Stimulated activated naive CD8-positive, alpha-beta T cell treated with anti-CD3 and anti-CD28 coated beads, Interleukin-15, amount 100 ng/mL, for 72 hours (primary cell): ENCODE data around the gene EPHB2.
A peak's percentile ranks its signal among the peaks of the same experiment; 100 is the strongest.

Source experiments
- ATAC-seq: fragments of 150-1000 bp; cut with Tn5 transposase; 2 replicates; pipeline ENCODE4 v1.10.0; 2021; ENCODE audit warnings: mild to moderate bottlenecking, moderate library complexity
- DNase-seq, 2 donors: peaks; one replicate each; pipeline ENCODE4 v3.0.0; 2021 to 2022
- H3K27ac Mint-ChIP-seq, 2 donors: one replicate each; pipeline ENCODE4 v1.8.0; 2022; ENCODE audit warnings: mild to moderate bottlenecking in 2 of 2, mixed read lengths in 2 of 2, moderate library complexity in 2 of 2
- H3K27me3 Mint-ChIP-seq: one replicate; pipeline ENCODE4 v1.8.0; 2022; ENCODE audit warnings: mixed read lengths
- H3K4me1 Mint-ChIP-seq: one replicate; pipeline ENCODE4 v1.8.0; 2022; ENCODE audit warnings: mild to moderate bottlenecking, mixed read lengths
- H3K4me3 Mint-ChIP-seq, 2 donors: one replicate each; pipeline ENCODE4 v1.8.0; 2022; ENCODE audit warnings: mild to moderate bottlenecking in 2 of 2, mixed read lengths in 2 of 2, moderate library complexity in 1 of 2
- H3K9me3 Mint-ChIP-seq, 2 donors: one replicate each; pipeline ENCODE4 v1.8.0; 2022; ENCODE audit warnings: mixed read lengths in 2 of 2

Gene EPHB2

DNA sequence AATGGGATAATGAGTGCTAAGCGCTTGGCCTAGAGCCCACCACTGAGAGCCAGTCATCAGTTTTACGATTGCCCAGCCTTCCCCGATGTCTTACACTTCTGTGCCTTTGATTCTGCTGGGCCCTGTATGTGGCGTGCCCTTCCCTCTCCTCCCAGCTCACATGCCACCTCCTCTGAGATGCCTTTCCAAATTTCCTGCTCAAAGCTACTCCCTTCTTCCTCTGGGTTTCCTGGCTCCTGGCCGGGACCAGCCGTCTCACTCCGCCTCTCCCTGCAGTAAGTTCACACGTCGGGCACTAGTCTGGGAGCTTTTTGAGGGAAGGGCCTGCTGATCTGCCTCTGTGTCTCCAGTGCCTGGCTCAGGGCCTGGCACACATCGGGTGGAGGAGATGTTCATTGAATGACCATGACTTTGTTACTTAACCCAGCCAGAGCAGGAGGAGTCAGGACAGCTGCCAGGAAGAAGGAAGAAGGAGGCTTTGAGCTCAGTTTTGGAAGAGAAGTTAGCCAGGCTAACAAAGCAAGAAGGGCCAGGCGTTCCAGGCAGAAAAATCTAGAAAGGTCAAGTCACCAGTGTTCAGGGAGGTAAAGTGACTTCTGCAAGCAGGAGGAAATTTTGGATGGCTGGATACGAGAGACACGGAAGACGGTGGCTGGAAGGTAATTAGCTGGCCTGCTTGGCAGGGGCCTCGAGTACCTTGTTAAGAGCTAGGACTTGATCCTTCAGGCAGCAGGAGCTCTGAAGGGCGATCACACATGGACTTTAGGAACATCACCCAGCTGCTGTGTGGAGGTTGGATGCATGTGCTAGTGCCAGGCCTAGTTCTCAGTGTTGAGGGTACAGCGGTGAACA, 63.6 kb downstream of the EPHB2 start:
- H3K27ac Mint-ChIP-seq = peak overlapping the region in 1 of 2 donors; percentile 44
- no peak overlapping the region for H3K4me3 Mint-ChIP-seq
- DNase-seq (no peak), ATAC-seq (no peak)
- H3K9me3 Mint-ChIP-seq = no peaks in the 10 kb centered on the region
- peaks cover 9% of the 10 kb centered on the region for H3K27me3 Mint-ChIP-seq
- H3K4me1 Mint-ChIP-seq = no peaks in the 10 kb centered on the region

- no peaks in the 10 kb centered on the region for H3K4me1 Mint-ChIP-seq
- ATAC-seq = no peak
These were observed 64.2 kb downstream of the EPHB2 start for GRCh38 chr1:22774833-22775182.

GRCh38 chr1:22775478-22775877, 64.8 kb downstream of the EPHB2 start:
- H3K9me3 Mint-ChIP-seq = no peaks in the 10 kb centered on the region
- no peak for DNase-seq
- H3K27ac Mint-ChIP-seq = no peak overlapping the region
- H3K27me3 Mint-ChIP-seq = peaks cover 20% of the 10 kb centered on the region
- H3K4me3 Mint-ChIP-seq = no peak overlapping the region
- no peak for ATAC-seq
- H3K4me1 Mint-ChIP-seq = no peaks in the 10 kb centered on the region

More at GRCh38 chr1:22774833-22775182, 64.2 kb downstream of the EPHB2 start:
- Mint-ChIP-seq H3K9me3 (no peaks in the 10 kb centered on the region), H3K27ac (no peak overlapping the region), H3K27me3 (peaks cover 13% of the 10 kb centered on the region), H3K4me3 (no peak overlapping the region)
- no peak for DNase-seq

GRCh38 chr1:22776035-22776613, 65.5 kb downstream of the EPHB2 start:
- Mint-ChIP-seq H3K4me3 (no peak overlapping the region), H3K27me3 (peaks cover 25% of the 10 kb centered on the region), H3K9me3 (no peaks in the 10 kb centered on the region), H3K27ac (no peak overlapping the region), H3K4me1 (no peaks in the 10 kb centered on the region)
- ATAC-seq (no peak), DNase-seq (no peak)

- no peaks in the 10 kb centered on the region for H3K9me3 Mint-ChIP-seq
- H3K4me3 Mint-ChIP-seq = no peak overlapping the region
- DNase-seq = no peak
- H3K27me3 Mint-ChIP-seq = peaks cover 25% of the 10 kb centered on the region
- H3K27ac Mint-ChIP-seq = no peak overlapping the region
- H3K4me1 Mint-ChIP-seq = no peaks in the 10 kb centered on the region
- no peak for ATAC-seq
These were observed 66.9 kb downstream of the EPHB2 start for GRCh38 chr1:22777388-22778057.

DNA sequence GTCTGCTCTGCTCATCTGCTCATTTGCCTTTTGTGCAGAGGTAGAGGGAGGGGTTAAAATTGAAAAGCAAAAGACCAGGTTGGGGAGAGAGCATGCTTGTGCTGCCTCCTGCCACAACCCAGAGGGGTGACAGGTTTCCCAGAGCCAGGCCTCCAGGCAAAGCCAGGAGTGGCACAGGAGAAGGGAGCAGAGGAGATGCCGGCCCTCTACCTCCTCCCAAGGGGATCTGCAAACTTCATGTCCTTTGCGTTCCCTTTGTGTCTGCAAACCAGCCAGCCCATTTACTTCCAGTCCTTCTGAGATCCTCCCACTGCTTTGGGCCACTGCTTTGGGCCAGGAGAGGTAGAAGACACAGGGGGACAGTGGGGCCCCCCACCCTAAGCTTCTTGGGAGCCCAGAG, 67.8 kb downstream of the EPHB2 start:
- Mint-ChIP-seq H3K27me3 (peaks cover 25% of the 10 kb centered on the region), H3K9me3 (no peaks in the 10 kb centered on the region), H3K4me1 (no peaks in the 10 kb centered on the region), H3K27ac (no peak overlapping the region), H3K4me3 (no peak overlapping the region)
- ATAC-seq (no peak), DNase-seq (no peak)

GRCh38 chr1:22778862-22779520, 68.4 kb downstream of the EPHB2 start:
- Mint-ChIP-seq H3K9me3 (no peaks in the 10 kb centered on the region), H3K27ac (no peak overlapping the region), H3K27me3 (peaks cover 25% of the 10 kb centered on the region), H3K4me1 (no peaks in the 10 kb centered on the region), H3K4me3 (no peak overlapping the region)
- no peak for DNase-seq
- no peak for ATAC-seq

- no peaks in the 10 kb centered on the region for H3K9me3 Mint-ChIP-seq
- no peak for ATAC-seq
- no peak for DNase-seq
- H3K4me1 Mint-ChIP-seq = no peaks in the 10 kb centered on the region
- peaks cover 24% of the 10 kb centered on the region for H3K27me3 Mint-ChIP-seq
- H3K27ac Mint-ChIP-seq = no peak overlapping the region
- no peak overlapping the region for H3K4me3 Mint-ChIP-seq
These were observed 70.1 kb downstream of the EPHB2 start for GRCh38 chr1:22780696-22781095.

- no peak for DNase-seq
- H3K27me3 Mint-ChIP-seq = peaks cover 16% of the 10 kb centered on the region
- no peaks in the 10 kb centered on the region for H3K9me3 Mint-ChIP-seq
- H3K4me1 Mint-ChIP-seq = no peaks in the 10 kb centered on the region
- H3K4me3 Mint-ChIP-seq = no peak overlapping the region
- ATAC-seq = no peak
- no peak overlapping the region for H3K27ac Mint-ChIP-seq
These were observed 70.8 kb downstream of the EPHB2 start for GRCh38 chr1:22781483-22781882.

DNA sequence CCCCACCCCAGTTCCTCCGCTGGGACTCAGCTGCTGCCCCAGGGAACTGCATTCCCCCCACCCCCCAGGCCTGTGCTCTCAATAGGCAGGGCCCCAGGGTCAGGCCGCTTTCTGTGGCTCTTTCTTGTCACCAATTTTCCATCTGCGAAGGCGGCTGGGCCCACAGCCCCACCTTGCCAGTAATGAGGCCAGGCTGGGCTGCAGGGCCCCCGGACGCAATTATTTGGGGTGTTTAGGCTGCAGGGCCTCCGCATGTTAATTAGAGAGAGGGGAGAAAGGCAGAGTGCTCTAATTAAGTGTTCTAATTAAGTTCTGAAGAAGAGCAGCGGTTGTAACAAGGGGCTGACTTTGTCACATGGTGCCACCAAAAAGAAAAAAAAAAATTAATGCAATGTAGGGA, 71.8 kb downstream of the EPHB2 start:
- no peak overlapping the region for H3K4me3 Mint-ChIP-seq
- DNase-seq = no peak
- ATAC-seq = no peak
- no peak overlapping the region for H3K27ac Mint-ChIP-seq
- no peaks in the 10 kb centered on the region for H3K4me1 Mint-ChIP-seq
- peaks cover 16% of the 10 kb centered on the region for H3K27me3 Mint-ChIP-seq
- H3K9me3 Mint-ChIP-seq = no peaks in the 10 kb centered on the region

DNA sequence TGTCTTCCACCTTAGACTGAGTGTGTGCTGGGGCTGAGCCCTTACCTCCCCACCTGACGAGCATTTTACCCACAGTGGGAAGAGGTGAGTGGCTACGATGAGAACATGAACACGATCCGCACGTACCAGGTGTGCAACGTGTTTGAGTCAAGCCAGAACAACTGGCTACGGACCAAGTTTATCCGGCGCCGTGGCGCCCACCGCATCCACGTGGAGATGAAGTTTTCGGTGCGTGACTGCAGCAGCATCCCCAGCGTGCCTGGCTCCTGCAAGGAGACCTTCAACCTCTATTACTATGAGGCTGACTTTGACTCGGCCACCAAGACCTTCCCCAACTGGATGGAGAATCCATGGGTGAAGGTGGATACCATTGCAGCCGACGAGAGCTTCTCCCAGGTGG, 73.7 kb downstream of the EPHB2 start:
- H3K4me3 Mint-ChIP-seq = no peak overlapping the region
- peaks cover 16% of the 10 kb centered on the region for H3K27me3 Mint-ChIP-seq
- ATAC-seq (no peak), DNase-seq (no peak)
- no peak overlapping the region for H3K27ac Mint-ChIP-seq
- no peaks in the 10 kb centered on the region for H3K4me1 Mint-ChIP-seq
- H3K9me3 Mint-ChIP-seq = no peaks in the 10 kb centered on the region

DNA sequence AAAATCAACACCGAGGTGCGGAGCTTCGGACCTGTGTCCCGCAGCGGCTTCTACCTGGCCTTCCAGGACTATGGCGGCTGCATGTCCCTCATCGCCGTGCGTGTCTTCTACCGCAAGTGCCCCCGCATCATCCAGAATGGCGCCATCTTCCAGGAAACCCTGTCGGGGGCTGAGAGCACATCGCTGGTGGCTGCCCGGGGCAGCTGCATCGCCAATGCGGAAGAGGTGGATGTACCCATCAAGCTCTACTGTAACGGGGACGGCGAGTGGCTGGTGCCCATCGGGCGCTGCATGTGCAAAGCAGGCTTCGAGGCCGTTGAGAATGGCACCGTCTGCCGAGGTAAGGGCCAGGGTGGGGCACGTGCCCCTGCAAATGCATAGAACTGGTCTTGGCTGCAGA, 74.1 kb downstream of the EPHB2 start:
- no peak for ATAC-seq
- H3K4me1 Mint-ChIP-seq = no peaks in the 10 kb centered on the region
- H3K27ac Mint-ChIP-seq = no peak overlapping the region
- H3K27me3 Mint-ChIP-seq = peaks cover 13% of the 10 kb centered on the region
- H3K9me3 Mint-ChIP-seq = no peaks in the 10 kb centered on the region
- no peak for DNase-seq
- H3K4me3 Mint-ChIP-seq = no peak overlapping the region

DNA sequence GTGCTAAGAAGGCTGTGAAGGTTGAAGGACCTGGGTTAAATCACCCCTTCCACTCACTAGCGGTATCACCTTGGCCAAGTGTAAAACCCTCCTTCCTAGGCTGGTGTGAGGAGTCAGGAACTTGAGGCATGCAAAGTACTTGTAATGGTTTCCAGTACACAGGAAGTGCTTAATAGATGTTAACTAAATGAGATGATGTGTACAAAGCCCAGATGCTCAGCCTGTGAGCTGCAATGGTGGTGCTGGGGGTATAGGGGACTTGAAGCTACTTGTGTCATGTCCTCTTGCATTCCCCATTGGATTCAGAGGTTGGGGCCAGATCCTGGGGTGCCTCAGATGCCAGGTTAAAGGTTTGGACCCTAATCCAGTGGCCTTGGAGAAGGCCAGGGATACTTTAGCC, 75.5 kb downstream of the EPHB2 start:
- Mint-ChIP-seq H3K9me3 (no peaks in the 10 kb centered on the region), H3K27me3 (no peaks in the 10 kb centered on the region)

GRCh38 chr1:22786719-22787489, 76.3 kb downstream of the EPHB2 start:
- peak overlapping the region in 1 of 2 donors; percentile 20 for H3K27ac Mint-ChIP-seq

More for the DNA sequence above, 75.5 kb downstream of the EPHB2 start:
- Mint-ChIP-seq H3K27ac (no peak overlapping the region), H3K4me3 (no peak overlapping the region), H3K4me1 (no peaks in the 10 kb centered on the region)
- ATAC-seq = no peak
- no peak for DNase-seq

GRCh38 chr1:22787636-22788035, 77.0 kb downstream of the EPHB2 start:
- Mint-ChIP-seq H3K9me3 (no peaks in the 10 kb centered on the region), H3K4me1 (no peaks in the 10 kb centered on the region), H3K4me3 (no peak overlapping the region), H3K27me3 (no peaks in the 10 kb centered on the region), H3K27ac (no peak overlapping the region)
- DNase-seq (no peak), ATAC-seq (no peak)

More at GRCh38 chr1:22786719-22787489, 76.3 kb downstream of the EPHB2 start:
- H3K27me3 Mint-ChIP-seq = no peaks in the 10 kb centered on the region
- H3K4me1 Mint-ChIP-seq = no peaks in the 10 kb centered on the region
- H3K4me3 Mint-ChIP-seq = no peak overlapping the region
- DNase-seq (no peak), ATAC-seq (no peak)
- H3K9me3 Mint-ChIP-seq = no peaks in the 10 kb centered on the region
